KBM-7 (cell line): ENCODE measurements around the gene ATP6V0A4.
"Not testable (repeated sequence)": the region's sequence is repeated elsewhere in the genome, so short reads cannot be mapped to it uniquely, and the experiment has no call there.

Experiments used
- DNase-seq: peaks from one replicate; pipeline ENCODE4 v3.0.0-alpha.2; 2015
- in situ Hi-C: fragments of 300-500 bp; cut with MboI; formaldehyde crosslinking; loops from 2 replicates; pipeline ENCODE4 v1.14.3; 2020; ENCODE audit warnings: low sequenced_read_pairs, low pct_unique_long_range_greater_than_20kb, mixed read lengths

ATP6V0A4 gene

GRCh38 chr7:138726288-138726687 lies 71.7 kb downstream of the ATP6V0A4 start:
- no peak for DNase-seq
- in situ Hi-C loops = no loop called here

- in situ Hi-C loops = no loop called here
- DNase-seq = no peak
These were observed 77.7 kb downstream of the ATP6V0A4 start for GRCh38 chr7:138720286-138720685.

GRCh38 chr7:138716889-138717288 lies 81.1 kb downstream of the ATP6V0A4 start:
- in situ Hi-C loops = no loop called here
- DNase-seq = no peak

- in situ Hi-C loops = no loop called here
- DNase-seq = no peak
These were observed 84.8 kb downstream of the ATP6V0A4 start for GRCh38 chr7:138713191-138713590.

GRCh38 chr7:138712652-138713051 lies 85.3 kb downstream of the ATP6V0A4 start:
- in situ Hi-C loops = no loop called here
- DNase-seq = no peak

GRCh38 chr7:138710536-138711385 lies 87.2 kb downstream of the ATP6V0A4 start:
- in situ Hi-C loops = no loop called here
- DNase-seq = no peak

- in situ Hi-C loops = no loop called here
- peak; percentile 92 for DNase-seq
These were observed 92.8 kb downstream of the ATP6V0A4 start for GRCh38 chr7:138705167-138705566.

GRCh38 chr7:138701537-138701923 lies 96.5 kb downstream of the ATP6V0A4 start:
- in situ Hi-C loops = no loop called here

GRCh38 chr7:138700857-138701536 lies 97.0 kb downstream of the ATP6V0A4 start, which contains the start of gene SVOPL:
Gene SVOPL (minus strand): TSS chr7:138701362. CDS start chr7:138679045, 22,317 bp downstream.
- in situ Hi-C loops = no loop called here
- DNase-seq = no peak

More at GRCh38 chr7:138701537-138701923, 96.5 kb downstream of the ATP6V0A4 start:
- DNase-seq = no peak

GRCh38 chr7:138699661-138700060 lies 98.3 kb downstream of the ATP6V0A4 start:
- DNase-seq = no peak
- in situ Hi-C loops = no loop called here

- no peak for DNase-seq
- in situ Hi-C loops = no loop called here
These were observed 99.7 kb downstream of the ATP6V0A4 start for GRCh38 chr7:138698281-138698680.

- in situ Hi-C loops = no loop called here
These were observed 100.3 kb downstream of the ATP6V0A4 start for GRCh38 chr7:138697535-138698182.

GRCh38 chr7:138695776-138696175 lies 102.2 kb downstream of the ATP6V0A4 start:
- in situ Hi-C loops, DNase-seq: not testable (repeated sequence)

More at GRCh38 chr7:138697535-138698182, 100.3 kb downstream of the ATP6V0A4 start:
- no peak for DNase-seq

- in situ Hi-C loops = no loop called here
- DNase-seq = no peak
These were observed 102.9 kb downstream of the ATP6V0A4 start for GRCh38 chr7:138695106-138695505.

GRCh38 chr7:138691178-138691577 lies 106.8 kb downstream of the ATP6V0A4 start:
- no peak for DNase-seq
- in situ Hi-C loops = no loop called here

- no peak for DNase-seq
- in situ Hi-C loops = no loop called here
These were observed 107.5 kb downstream of the ATP6V0A4 start for GRCh38 chr7:138690495-138690894.

- in situ Hi-C loops = not testable (repeated sequence)
These were observed 110.0 kb downstream of the ATP6V0A4 start for GRCh38 chr7:138688037-138688436.

GRCh38 chr7:138684340-138684739 lies 113.7 kb downstream of the ATP6V0A4 start:
- in situ Hi-C loops = no loop called here
- DNase-seq = no peak

More at GRCh38 chr7:138688037-138688436, 110.0 kb downstream of the ATP6V0A4 start:
- DNase-seq = not testable (repeated sequence)

GRCh38 chr7:138679793-138680192 lies 118.2 kb downstream of the ATP6V0A4 start:
- DNase-seq = no peak
- in situ Hi-C loops = no loop called here

- in situ Hi-C loops = no loop called here
- DNase-seq = no peak
These were observed 127.4 kb downstream of the ATP6V0A4 start for GRCh38 chr7:138670594-138670993.
